Panc1 (cell line): ENCODE data around the gene WLS.

Experiments
- CTCF ChIP-seq: fragments of 450-650 bp; IDR thresholded peaks from 2 replicates; pipeline ENCODE4 v1.5.1; 2017; ENCODE audit warnings: mild to moderate bottlenecking
- POLR2AphosphoS5 ChIP-seq: IDR thresholded peaks from 2 replicates; pipeline ENCODE4 v1.6.1; 2012; ENCODE audit warnings: mild to moderate bottlenecking, low read depth, low read length, moderate library complexity

GRCh38 chr1:68157416-68157815, 74.9 kb downstream of the WLS start:
- no peak for TF ChIP-seq CTCF
- no peak for TF ChIP-seq POLR2AphosphoS5
